GM12878 (cell line): ENCODE data around the gene BNIP3.

ENCODE experiments used
- ATF2 ChIP-seq: IDR thresholded peaks from 2 replicates; pipeline ENCODE4 v1.6.1; 2012; ENCODE audit warnings: low read length, inconsistent platforms
- CBX5 ChIP-seq: sonication (generic); IDR thresholded peaks from 2 replicates; pipeline ENCODE4 v1.6.1; 2016; ENCODE audit warnings: low read depth, moderate library complexity, mild to moderate bottlenecking, inconsistent platforms
- CEBPB ChIP-seq, 2 experiments: fragments of 150-350 bp in 1 of 2; IDR thresholded peaks; 2 replicates each; pipeline ENCODE4 v1.6.1; 2012 to 2014; ENCODE audit warnings: low read depth in 2 of 2, low read length in 2 of 2, borderline replicate concordance in 1 of 2, inconsistent platforms in 1 of 2
- CEBPZ ChIP-seq: fragments of 150-350 bp; IDR thresholded peaks from 2 replicates; pipeline ENCODE4 v1.6.1; 2016; ENCODE audit warnings: low read depth, low read length
- CTCF ChIP-seq, 3 experiments: IDR thresholded peaks in 2 of 3; conservative IDR thresholded peaks in 1 of 3; 2 replicates each; pipeline ENCODE4 v1.5.1; 2011; ENCODE audit warnings: low read depth in 3 of 3, low read length in 3 of 3, mild to moderate bottlenecking in 3 of 3, control low read depth in 2 of 3, moderate library complexity in 2 of 3, inconsistent platforms in 1 of 3, mixed read lengths in 1 of 3; ENCODE audit not compliant: control insufficient read depth in 2 of 3, insufficient read depth in 1 of 3; ENCODE audit errors: extremely low read depth in 1 of 3
- EP300 ChIP-seq, 2 experiments: fragments of 150-350 bp in 1 of 2; IDR thresholded peaks; 2 replicates each; pipeline ENCODE4 v1.6.1; 2011 to 2012; ENCODE audit warnings: low read depth in 2 of 2, low read length in 2 of 2, borderline replicate concordance in 1 of 2, improper control_type of control experiment in 1 of 2, inconsistent platforms in 1 of 2; ENCODE audit not compliant: control insufficient read depth in 1 of 2
- HDAC6 ChIP-seq: fragments of 200-600 bp; sonication (generic); IDR thresholded peaks from one replicate; pipeline ENCODE4 v1.8.0; 2017; ENCODE audit warnings: antibody characterized with exemption; ENCODE audit not compliant: unreplicated experiment
- MAX ChIP-seq: IDR thresholded peaks from 2 replicates; pipeline ENCODE4 v1.6.1; 2012; ENCODE audit warnings: low read depth, low read length, improper control_type of control experiment
- MXI1 ChIP-seq: fragments of 150-350 bp; IDR thresholded peaks from 2 replicates; pipeline ENCODE4 v1.6.1; 2011; ENCODE audit warnings: low read depth, mild to moderate bottlenecking, inconsistent platforms, low read length, improper control_type of control experiment
- NR2F1 ChIP-seq: fragments of 450-650 bp; conservative IDR thresholded peaks from 2 replicates; pipeline ENCODE4 v1.6.1; 2017; ENCODE audit warnings: mild to moderate bottlenecking
- POLR2A ChIP-seq: IDR thresholded peaks from 2 replicates; pipeline ENCODE4 v1.6.1; 2011; ENCODE audit warnings: low read depth, mild to moderate bottlenecking, low read length
- REST ChIP-seq: IDR thresholded peaks from 2 replicates; pipeline ENCODE4 v1.6.1; 2012; ENCODE audit warnings: mild to moderate bottlenecking, low read depth, low read length
- USF1 ChIP-seq: IDR thresholded peaks from 2 replicates; pipeline ENCODE4 v1.6.1; 2011; ENCODE audit warnings: borderline replicate concordance, low read depth, mild to moderate bottlenecking, moderate library complexity, mixed read lengths, low read length; ENCODE audit not compliant: insufficient read depth; ENCODE audit errors: extremely low read length
- ZNF274 ChIP-seq: IDR thresholded peaks from one replicate; pipeline ENCODE4 v1.8.0; 2011; ENCODE audit not compliant: insufficient read length, insufficient read depth

GRCh38 chr10:132030898-132031463 lies 49.3 kb upstream of the BNIP3 start:
- no peak for TF ChIP-seq CBX5
- no peak for TF ChIP-seq MXI1
- TF ChIP-seq EP300 (IDR thresholded peaks at IDR 0.05; ENCODE audit: borderline replicate concordance in 1 of 2, control insufficient read depth in 1 of 2, low read depth in 2 of 2, low read length in 2 of 2): no peak
- TF ChIP-seq HDAC6: no peak
- TF ChIP-seq CTCF (IDR thresholded peaks at IDR 0.05 in 2 of 3, conservative IDR thresholded peaks at IDR 0.05 in 1 of 3; ENCODE audit: control insufficient read depth in 2 of 3, extremely low read depth in 1 of 3, insufficient read depth in 1 of 3, low read depth in 3 of 3, low read length in 3 of 3): no peak
- no peak for TF ChIP-seq ZNF274
- no peak for TF ChIP-seq USF1
- no peak for TF ChIP-seq CEBPZ
- no peak for TF ChIP-seq POLR2A
- no peak for TF ChIP-seq MAX
- no peak for TF ChIP-seq NR2F1
- no peak for TF ChIP-seq CEBPB (IDR thresholded peaks at IDR 0.05; ENCODE audit: borderline replicate concordance in 1 of 2, low read depth in 2 of 2, low read length in 2 of 2)
- TF ChIP-seq ATF2: no peak
- TF ChIP-seq REST: no peak
